HUES48 (cell line): ENCODE measurements around the gene TPO.
"Not testable (repeated sequence)": the region's sequence is repeated elsewhere in the genome, so short reads cannot be mapped to it uniquely, and the experiment has no call there.

Source experiments
- H3K27ac ChIP-seq: one replicate; pipeline ENCODE4 v1.7.0; 2013; ENCODE audit warnings: low read depth, low read length, inconsistent platforms
- H3K27me3 ChIP-seq: 2 replicates; pipeline ENCODE4 v1.6.1; 2013; ENCODE audit warnings: mild to moderate bottlenecking, low read length; ENCODE audit not compliant: control insufficient read depth, insufficient read depth
- H3K36me3 ChIP-seq: 2 replicates; pipeline ENCODE4 v1.6.1; 2013; ENCODE audit warnings: low read length; ENCODE audit not compliant: control insufficient read depth, insufficient read depth
- H3K4me1 ChIP-seq: 2 replicates; pipeline ENCODE4 v1.6.1; 2013; ENCODE audit warnings: mild to moderate bottlenecking, low read length; ENCODE audit not compliant: control insufficient read depth, insufficient read depth
- H3K4me3 ChIP-seq: 2 replicates; pipeline ENCODE4 v1.5.1; 2013; ENCODE audit warnings: mild to moderate bottlenecking, low read depth, low read length
- H3K9ac ChIP-seq: 2 replicates; pipeline ENCODE4 v1.6.1; 2013; ENCODE audit warnings: mild to moderate bottlenecking, low read depth, low read length, moderate library complexity
- H3K9me3 ChIP-seq: 2 replicates; pipeline ENCODE4 v1.6.1; 2013; ENCODE audit warnings: low read length; ENCODE audit not compliant: control insufficient read depth, insufficient read depth

TPO gene

DNA sequence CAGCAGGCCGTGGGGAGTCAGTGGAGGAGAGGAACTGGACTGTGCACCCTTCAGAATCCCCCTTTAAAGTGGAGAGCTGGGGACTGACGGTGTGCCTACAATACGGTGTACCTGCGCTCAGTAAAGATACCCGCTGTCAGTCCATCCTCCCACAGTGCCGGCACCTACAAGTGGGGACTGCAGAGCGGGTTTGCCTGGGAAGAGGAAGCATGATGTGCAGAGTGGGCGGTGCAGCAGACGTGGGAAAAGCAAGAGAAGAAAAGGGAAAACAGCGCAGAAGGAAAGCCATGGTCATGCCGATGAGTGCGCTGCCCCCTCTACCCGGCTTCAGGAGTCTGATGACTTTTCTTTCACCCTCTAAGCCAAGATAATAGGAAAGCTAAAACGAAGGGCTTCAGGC lies 148.0 kb downstream of the TPO start:
- no peak overlapping the region for H3K27ac ChIP-seq
- H3K9ac ChIP-seq, result no peak overlapping the region
- no peaks in the 10 kb centered on the region for H3K9me3 ChIP-seq
- no peaks in the 10 kb centered on the region for H3K36me3 ChIP-seq
- no peaks in the 10 kb centered on the region for H3K27me3 ChIP-seq
- H3K4me1 ChIP-seq, result no peaks in the 10 kb centered on the region
- no peak overlapping the region for H3K4me3 ChIP-seq

DNA sequence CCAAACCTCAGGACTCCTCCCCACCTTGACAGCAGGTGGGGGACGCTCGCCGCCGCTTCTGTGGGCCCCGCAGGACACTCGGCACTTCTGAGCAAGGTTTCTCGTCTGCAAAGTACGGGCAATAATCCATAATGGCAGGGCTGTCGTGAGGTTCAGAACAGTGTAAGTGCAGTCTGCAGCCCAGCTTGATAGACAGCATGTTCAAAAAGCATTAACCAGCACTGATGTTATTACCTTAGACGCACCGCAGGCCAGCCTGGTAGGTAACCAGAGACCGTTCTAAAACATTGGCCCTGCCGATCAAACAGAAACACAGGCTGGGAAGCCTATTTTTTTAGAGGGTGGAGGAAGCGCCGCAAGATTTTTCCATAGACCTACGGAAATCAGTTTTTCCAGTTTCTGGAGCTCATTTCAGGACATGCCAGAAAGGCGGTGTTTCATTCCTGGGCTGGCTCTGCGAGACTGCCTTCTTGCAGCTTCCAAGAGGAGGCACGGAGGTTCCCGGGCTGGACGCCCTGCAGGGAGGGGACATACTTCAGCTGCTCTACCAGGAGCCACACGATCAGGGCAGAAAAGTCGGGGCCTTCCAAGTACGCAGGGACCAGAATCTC lies 148.7 kb downstream of the TPO start:
- H3K4me1 ChIP-seq, result no peaks in the 10 kb centered on the region
- H3K9ac ChIP-seq, result no peak overlapping the region
- H3K27me3 ChIP-seq, result no peaks in the 10 kb centered on the region
- H3K27ac ChIP-seq, result no peak overlapping the region
- no peaks in the 10 kb centered on the region for H3K36me3 ChIP-seq
- H3K4me3 ChIP-seq, result no peak overlapping the region
- no peaks in the 10 kb centered on the region for H3K9me3 ChIP-seq

- Histone ChIP-seq H3K9me3 (no peaks in the 10 kb centered on the region), H3K27ac (no peak overlapping the region), H3K27me3 (no peaks in the 10 kb centered on the region), H3K4me1 (no peaks in the 10 kb centered on the region), H3K4me3 (no peak overlapping the region), H3K9ac (no peak overlapping the region), H3K36me3 (no peaks in the 10 kb centered on the region)
These were observed 150.0 kb downstream of the TPO start for GRCh38 chr2:1563084-1563857.

- Histone ChIP-seq H3K9ac (no peak overlapping the region), H3K4me3 (no peak overlapping the region), H3K27me3 (no peaks in the 10 kb centered on the region), H3K4me1 (no peaks in the 10 kb centered on the region), H3K9me3 (no peaks in the 10 kb centered on the region), H3K36me3 (no peaks in the 10 kb centered on the region), H3K27ac (no peak overlapping the region)
These were observed 151.0 kb downstream of the TPO start for GRCh38 chr2:1563943-1564891.

DNA sequence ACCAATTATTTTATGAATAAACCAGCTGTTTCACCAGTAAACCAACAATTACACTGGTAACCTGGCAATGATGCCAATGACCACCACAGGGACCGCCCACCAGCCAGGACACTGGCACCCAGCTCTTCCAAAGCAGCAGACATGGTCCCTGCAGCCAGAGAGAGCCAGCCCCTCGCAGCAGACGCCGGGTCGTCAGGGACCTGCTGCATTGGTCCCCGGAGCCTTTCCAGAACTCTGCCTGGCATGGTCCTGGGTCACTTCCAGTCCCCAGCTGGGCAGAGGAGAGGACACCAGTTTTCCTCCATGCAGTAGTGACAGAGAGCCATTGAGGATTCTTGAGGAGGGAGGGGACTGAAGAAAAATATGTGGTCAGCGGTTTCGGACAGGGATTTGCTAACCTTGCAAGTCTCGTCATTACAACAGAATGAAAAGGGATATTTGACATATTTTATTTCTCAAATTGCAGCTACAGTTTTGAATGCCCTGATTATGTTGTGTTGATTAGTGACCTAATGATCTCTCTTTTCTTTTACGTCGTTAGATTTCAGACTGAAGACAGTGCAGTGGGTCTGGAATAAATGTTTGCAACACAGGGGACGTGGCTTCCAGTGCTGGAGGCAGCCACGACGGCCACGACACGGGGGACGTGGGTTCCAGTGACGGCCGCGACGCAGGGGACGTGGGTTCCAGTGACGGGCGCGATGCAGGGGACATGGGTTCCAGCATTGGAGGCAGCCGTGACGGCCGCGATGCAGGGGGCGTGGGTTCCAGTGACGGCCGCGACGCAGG lies 154.5 kb downstream of the TPO start:
- Histone ChIP-seq H3K36me3 (no peaks in the 10 kb centered on the region), H3K27me3 (no peaks in the 10 kb centered on the region), H3K27ac (no peak overlapping the region), H3K9me3 (no peaks in the 10 kb centered on the region), H3K9ac (no peak overlapping the region), H3K4me1 (no peaks in the 10 kb centered on the region), H3K4me3 (no peak overlapping the region)

DNA sequence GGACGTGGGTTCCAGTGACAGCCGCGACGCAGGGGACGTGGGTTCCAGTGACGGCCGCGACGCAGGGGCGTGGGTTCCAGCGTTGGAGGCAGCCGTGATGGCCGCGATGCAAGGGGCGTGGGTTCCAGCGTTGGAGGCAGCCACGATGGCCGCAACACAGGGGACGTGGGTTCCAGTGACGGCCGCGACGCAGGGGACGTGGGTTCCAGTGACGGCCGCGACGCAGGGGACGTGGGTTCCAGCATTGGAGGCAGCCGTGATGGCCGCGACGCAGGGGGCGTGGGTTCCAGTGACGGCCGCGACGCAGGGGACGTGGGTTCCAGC lies 155.0 kb downstream of the TPO start:
- H3K27ac ChIP-seq, H3K9me3 ChIP-seq, H3K9ac ChIP-seq, H3K4me1 ChIP-seq, H3K27me3 ChIP-seq, H3K4me3 ChIP-seq, H3K36me3 ChIP-seq: not testable (repeated sequence)

GRCh38 chr2:1569879-1570450 lies 156.7 kb downstream of the TPO start:
- no peaks in the 10 kb centered on the region for H3K36me3 ChIP-seq
- no peak overlapping the region for H3K27ac ChIP-seq
- no peak overlapping the region for H3K9ac ChIP-seq
- no peaks in the 10 kb centered on the region for H3K4me1 ChIP-seq
- H3K4me3 ChIP-seq, result no peak overlapping the region
- no peaks in the 10 kb centered on the region for H3K9me3 ChIP-seq
- H3K27me3 ChIP-seq, result no peaks in the 10 kb centered on the region

- Histone ChIP-seq H3K27me3 (no peaks in the 10 kb centered on the region), H3K36me3 (no peaks in the 10 kb centered on the region), H3K4me3 (no peak overlapping the region), H3K4me1 (no peaks in the 10 kb centered on the region), H3K9me3 (no peaks in the 10 kb centered on the region), H3K27ac (no peak overlapping the region), H3K9ac (no peak overlapping the region)
These were observed 158.5 kb downstream of the TPO start for GRCh38 chr2:1571477-1572417.

DNA sequence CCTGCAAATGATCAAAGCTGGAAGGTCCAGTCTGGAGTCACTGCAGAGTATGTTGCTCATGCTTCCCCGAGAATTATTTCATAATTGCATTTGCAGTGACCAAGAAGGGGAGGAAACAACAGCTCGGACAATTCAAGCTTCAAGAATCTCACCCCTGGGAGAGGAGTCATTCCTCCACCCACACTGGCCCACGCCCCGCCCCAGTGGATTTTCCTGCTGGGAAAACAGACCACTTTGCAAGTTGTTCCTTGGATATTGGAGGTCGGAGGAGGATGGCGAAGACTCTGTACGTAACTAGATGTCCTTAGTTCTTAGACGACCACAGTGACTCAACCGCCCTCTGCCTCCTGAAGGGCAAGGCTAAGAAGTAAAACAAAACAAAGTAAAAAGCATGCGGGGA lies 159.4 kb downstream of the TPO start:
- Histone ChIP-seq H3K4me1 (no peaks in the 10 kb centered on the region), H3K9me3 (no peaks in the 10 kb centered on the region), H3K9ac (no peak overlapping the region), H3K27ac (no peak overlapping the region), H3K27me3 (no peaks in the 10 kb centered on the region), H3K4me3 (no peak overlapping the region), H3K36me3 (no peaks in the 10 kb centered on the region)

GRCh38 chr2:1577846-1578245 lies 164.6 kb downstream of the TPO start:
- Histone ChIP-seq H3K27ac (no peak overlapping the region), H3K9ac (no peak overlapping the region), H3K36me3 (no peaks in the 10 kb centered on the region), H3K9me3 (no peaks in the 10 kb centered on the region), H3K4me1 (no peaks in the 10 kb centered on the region; the same call in 1 of the 2 replicates), H3K4me3 (no peak overlapping the region), H3K27me3 (no peaks in the 10 kb centered on the region)
